GM19372 (cell line): ENCODE data around the gene TSPAN18.
A peak's percentile ranks its signal among the peaks of the same experiment; 100 is the strongest.

ENCODE experiments used
- ATAC-seq: cut with Tn5 transposase; IDR thresholded peaks from one replicate; pipeline ENCODE4 v1.9.1; 2021; ENCODE audit warnings: mild to moderate bottlenecking, low read depth, moderate library complexity; ENCODE audit not compliant: unreplicated experiment

The TSPAN18 gene

GRCh38 chr11:44859528-44859925 lies 132.8 kb downstream of the TSPAN18 start:
- ATAC-seq, result no peak

GRCh38 chr11:44860346-44860745 lies 133.6 kb downstream of the TSPAN18 start:
- no peak for ATAC-seq

- ATAC-seq, result peak; percentile 99
These were observed 135.2 kb downstream of the TSPAN18 start for GRCh38 chr11:44861849-44862557.

- no peak for ATAC-seq
These were observed 135.9 kb downstream of the TSPAN18 start for GRCh38 chr11:44862558-44863101.

GRCh38 chr11:44863231-44863630 lies 136.5 kb downstream of the TSPAN18 start:
- no peak for ATAC-seq

GRCh38 chr11:44865866-44866272 lies 139.1 kb downstream of the TSPAN18 start:
- no peak for ATAC-seq

GRCh38 chr11:44866286-44866685 lies 139.5 kb downstream of the TSPAN18 start:
- ATAC-seq, result no peak

GRCh38 chr11:44868021-44868420 lies 141.3 kb downstream of the TSPAN18 start:
- no peak for ATAC-seq

- no peak for ATAC-seq
These were observed 142.0 kb downstream of the TSPAN18 start for GRCh38 chr11:44868455-44869421.

GRCh38 chr11:44870181-44870580 lies 143.4 kb downstream of the TSPAN18 start:
- no peak for ATAC-seq

- ATAC-seq, result no peak
These were observed 143.9 kb downstream of the TSPAN18 start for GRCh38 chr11:44870615-44871176.

- peak; percentile 96 for ATAC-seq
These were observed 144.9 kb downstream of the TSPAN18 start for GRCh38 chr11:44871682-44872081.

GRCh38 chr11:44872556-44872955 lies 145.8 kb downstream of the TSPAN18 start:
- no peak for ATAC-seq

GRCh38 chr11:44873537-44873936 lies 146.8 kb downstream of the TSPAN18 start:
- no peak for ATAC-seq

GRCh38 chr11:44874284-44874683 lies 147.5 kb downstream of the TSPAN18 start:
- no peak for ATAC-seq

- no peak for ATAC-seq
These were observed 148.3 kb downstream of the TSPAN18 start for GRCh38 chr11:44875037-44875436.

GRCh38 chr11:44876194-44876723 lies 149.5 kb downstream of the TSPAN18 start:
- no peak for ATAC-seq

GRCh38 chr11:44876906-44877305 lies 150.1 kb downstream of the TSPAN18 start:
- no peak for ATAC-seq

GRCh38 chr11:44877571-44878497 lies 151.1 kb downstream of the TSPAN18 start:
- ATAC-seq, result no peak

- ATAC-seq, result no peak
These were observed 151.9 kb downstream of the TSPAN18 start for GRCh38 chr11:44878711-44879110.
